ENCODE results near the gene UBASH3B. TPM values are rescaled to one million over a fixed set of nuclear protein-coding genes. Genes with fewer than 3 reads are reported as not detected.

UBASH3B gene
- total RNA-seq, 4 donors from 2014 or later = 2.7 to 16.4 (median 9.7) TPM

DNA sequence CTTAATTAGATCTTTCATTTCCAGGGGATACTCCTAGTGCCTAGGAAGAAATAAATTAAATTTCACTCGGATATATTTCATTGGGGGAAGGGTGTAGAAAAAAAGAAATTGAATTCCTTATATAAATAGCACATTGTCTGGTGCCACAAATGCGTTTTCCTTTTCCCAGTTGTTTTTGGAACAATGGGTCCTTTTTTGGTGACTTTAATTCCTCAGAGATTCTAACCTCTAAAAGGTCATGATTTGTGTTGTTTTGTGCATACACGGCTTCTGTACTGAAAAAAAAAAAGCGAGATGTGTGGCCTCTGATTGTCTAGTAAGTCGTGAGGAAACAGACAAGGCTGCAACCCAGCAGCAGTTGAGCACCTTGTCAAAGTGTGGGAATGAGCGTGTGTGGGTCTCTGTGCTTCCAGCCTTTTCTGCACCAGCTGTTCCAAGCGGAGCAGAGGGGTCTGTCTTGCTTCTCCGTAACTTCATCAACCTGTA, 118.3 kb downstream of the UBASH3B start:
- intact Hi-C loops (cut with DNase I) = no loop called here
- H3K27me3 ChIP-seq = no peaks in the 10 kb centered on the region
- DNase-seq = no peak
- H3K36me3 ChIP-seq = no peaks in the 10 kb centered on the region
- 77 to 83% methylated on average over 8 of the region's 8 CpGs for WGBS, 2 donors
- TF ChIP-seq, protein P1, sequence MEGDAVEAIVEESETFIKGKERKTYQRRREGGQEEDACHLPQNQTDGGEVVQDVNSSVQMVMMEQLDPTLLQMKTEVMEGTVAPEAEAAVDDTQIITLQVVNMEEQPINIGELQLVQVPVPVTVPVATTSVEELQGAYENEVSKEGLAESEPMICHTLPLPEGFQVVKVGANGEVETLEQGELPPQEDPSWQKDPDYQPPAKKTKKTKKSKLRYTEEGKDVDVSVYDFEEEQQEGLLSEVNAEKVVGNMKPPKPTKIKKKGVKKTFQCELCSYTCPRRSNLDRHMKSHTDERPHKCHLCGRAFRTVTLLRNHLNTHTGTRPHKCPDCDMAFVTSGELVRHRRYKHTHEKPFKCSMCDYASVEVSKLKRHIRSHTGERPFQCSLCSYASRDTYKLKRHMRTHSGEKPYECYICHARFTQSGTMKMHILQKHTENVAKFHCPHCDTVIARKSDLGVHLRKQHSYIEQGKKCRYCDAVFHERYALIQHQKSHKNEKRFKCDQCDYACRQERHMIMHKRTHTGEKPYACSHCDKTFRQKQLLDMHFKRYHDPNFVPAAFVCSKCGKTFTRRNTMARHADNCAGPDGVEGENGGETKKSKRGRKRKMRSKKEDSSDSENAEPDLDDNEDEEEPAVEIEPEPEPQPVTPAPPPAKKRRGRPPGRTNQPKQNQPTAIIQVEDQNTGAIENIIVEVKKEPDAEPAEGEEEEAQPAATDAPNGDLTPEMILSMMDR (IDR thresholded peaks at IDR 0.05) = no peak
- no peak for TF ChIP-seq POLR2A (IDR thresholded peaks at IDR 0.05)
- H3K9me3 ChIP-seq = no peaks in the 10 kb centered on the region
- no peak overlapping the region for H3K27ac ChIP-seq
- H3K4me3 ChIP-seq = no peak overlapping the region
- H3K4me1 ChIP-seq = no peaks in the 10 kb centered on the region

DNA sequence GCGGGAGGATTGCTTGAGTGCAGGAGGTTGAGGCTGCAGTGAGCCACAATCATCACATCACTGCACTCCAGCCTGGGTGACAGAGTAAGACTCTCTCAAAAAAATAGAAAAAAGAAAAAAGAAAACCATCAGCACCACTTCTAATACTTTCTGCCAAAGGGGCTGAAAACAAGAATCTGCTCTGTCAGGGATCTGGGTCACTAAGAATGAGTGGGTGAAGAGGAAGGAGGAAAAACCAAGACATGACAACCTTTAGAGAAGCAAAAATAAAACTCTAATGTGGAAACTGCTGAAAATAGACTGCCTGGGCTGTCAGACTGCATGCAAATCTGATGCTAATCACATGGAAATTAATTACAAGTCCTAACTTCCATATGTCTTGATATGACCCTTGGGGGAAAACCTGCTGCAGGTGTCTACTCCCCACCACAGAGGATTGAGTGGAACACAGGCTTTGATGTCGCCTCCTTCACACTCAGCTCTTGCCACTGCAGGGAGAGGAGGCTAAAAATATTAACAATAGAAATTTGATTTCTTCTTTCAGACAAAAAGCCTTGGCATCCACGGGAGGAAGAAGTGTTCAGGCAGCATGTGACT, 120.3 kb downstream of the UBASH3B start:
- Histone ChIP-seq H3K4me1 (peaks cover 0 to under 1% (median 0%) of the 10 kb centered on the region in 3 donors), H3K4me3 (no peak overlapping the region), H3K27ac (no peak overlapping the region), H3K36me3 (no peaks in the 10 kb centered on the region), H3K27me3 (no peaks in the 10 kb centered on the region), H3K9me3 (no peaks in the 10 kb centered on the region)
- WGBS, 2 donors = 66 to 68% methylated on average over 3 of the region's 3 CpGs
- TF ChIP-seq, protein P1 (IDR thresholded peaks at IDR 0.05) = no peak
- no peak for TF ChIP-seq POLR2A (IDR thresholded peaks at IDR 0.05)
- intact Hi-C loops (cut with DNase I) = no loop called here
- no peak for DNase-seq

DNA sequence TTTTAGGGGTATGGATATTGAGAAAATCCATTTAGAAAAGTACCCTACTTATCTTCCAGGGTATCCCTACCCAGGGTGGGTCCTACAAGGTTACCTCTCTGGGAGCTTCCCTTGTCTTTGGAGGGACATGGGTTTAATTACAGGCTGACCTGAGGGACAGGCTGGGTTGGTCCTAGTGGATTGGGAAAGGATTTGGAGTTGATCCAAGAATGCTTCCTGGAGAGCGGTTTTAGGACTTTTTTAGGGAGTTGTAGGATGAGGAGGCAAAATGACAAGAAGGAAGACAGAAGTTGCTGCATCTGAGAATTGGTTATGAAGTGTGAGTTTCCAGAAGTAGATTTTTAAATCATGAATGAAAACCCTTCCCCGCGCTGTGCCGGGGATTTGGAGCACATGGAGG, 121.0 kb downstream of the UBASH3B start:
- H3K27ac ChIP-seq = no peak overlapping the region
- H3K36me3 ChIP-seq = no peaks in the 10 kb centered on the region
- no peak for DNase-seq
- TF ChIP-seq POLR2A (IDR thresholded peaks at IDR 0.05) = no peak
- TF ChIP-seq, protein P1 (IDR thresholded peaks at IDR 0.05) = no peak
- peaks cover 0 to 8% (median 0%) of the 10 kb centered on the region in 3 donors for H3K4me1 ChIP-seq
- H3K9me3 ChIP-seq = no peaks in the 10 kb centered on the region
- H3K27me3 ChIP-seq = no peaks in the 10 kb centered on the region
- H3K4me3 ChIP-seq = no peak overlapping the region
- intact Hi-C loops (cut with DNase I) = no loop called here
- WGBS, 2 donors = 81 to 84% methylated on average over 4 of the region's 4 CpGs

DNA sequence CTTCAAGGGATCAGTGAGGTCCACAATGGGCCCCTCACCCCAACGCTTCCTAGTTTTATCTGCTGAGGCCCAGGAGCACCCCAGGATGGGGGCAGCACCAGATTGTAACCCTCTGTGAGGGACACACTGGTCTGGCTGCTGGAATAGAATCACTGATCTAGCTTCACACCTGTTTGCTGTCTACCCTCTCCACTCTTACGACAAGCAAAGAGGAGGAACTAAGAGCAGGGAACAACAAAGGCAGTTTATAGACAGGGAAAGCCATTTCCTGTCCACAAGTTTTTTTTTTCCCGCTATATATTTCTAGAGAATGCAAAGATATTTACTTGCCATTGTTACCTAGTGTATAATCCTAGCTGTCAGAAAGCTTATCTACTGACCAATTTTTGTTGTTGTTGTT, 121.8 kb downstream of the UBASH3B start:
- no peaks in the 10 kb centered on the region for H3K36me3 ChIP-seq
- intact Hi-C loops (cut with DNase I) = no loop called here
- H3K27me3 ChIP-seq = no peaks in the 10 kb centered on the region
- TF ChIP-seq POLR2A (IDR thresholded peaks at IDR 0.05) = no peak
- TF ChIP-seq, protein P1 (IDR thresholded peaks at IDR 0.05) = no peak
- WGBS, 2 donors = 67 to 90% methylated on average over 2 to 3 of the region's 3 CpGs
- DNase-seq = no peak
- no peak overlapping the region for H3K4me3 ChIP-seq
- H3K4me1 ChIP-seq = peaks cover 0 to 10% (median 0%) of the 10 kb centered on the region in 3 donors
- no peaks in the 10 kb centered on the region for H3K9me3 ChIP-seq
- no peak overlapping the region for H3K27ac ChIP-seq

DNA sequence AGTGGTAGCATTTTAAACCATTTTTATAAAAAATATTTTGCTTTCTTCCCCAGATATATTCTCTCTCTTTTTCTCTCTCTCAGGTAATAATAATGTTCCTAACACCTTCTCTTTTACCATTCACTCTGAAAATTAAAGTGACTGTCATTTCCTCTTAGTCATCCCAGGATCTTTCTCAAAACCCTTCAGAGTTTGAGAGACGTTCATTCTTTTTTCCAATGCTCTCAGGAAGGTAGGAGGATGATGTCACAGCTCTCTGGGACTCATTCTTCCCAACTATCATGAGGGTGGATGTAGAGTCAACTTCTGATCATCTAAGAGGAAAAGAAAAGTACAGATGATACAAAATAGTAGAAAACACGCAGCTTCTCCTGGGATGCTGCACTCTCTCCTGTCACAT, 122.6 kb downstream of the UBASH3B start:
- Histone ChIP-seq H3K36me3 (peaks cover 0 to 5% (median 0%) of the 10 kb centered on the region in 3 donors), H3K4me3 (no peak overlapping the region), H3K27ac (no peak overlapping the region), H3K27me3 (no peaks in the 10 kb centered on the region), H3K4me1 (peaks cover 0 to 10% (median 0%) of the 10 kb centered on the region in 3 donors), H3K9me3 (no peaks in the 10 kb centered on the region)
- intact Hi-C loops (cut with DNase I) = no loop called here
- 55 to 56% methylated on average over 2 of the region's 2 CpGs for WGBS, 2 donors
- TF ChIP-seq, protein P1 (IDR thresholded peaks at IDR 0.05) = no peak
- TF ChIP-seq POLR2A (IDR thresholded peaks at IDR 0.05) = no peak
- no peak for DNase-seq
